ENCODE results near the gene TRMO.

Gene TRMO

GRCh38 chr9:97904725-97905124 lies 17.6 kb downstream of the TRMO start:
- DNase-seq (ENCODE audit: low read depth in 2 of 2) = no peak

- DNase-seq (ENCODE audit: low read depth in 2 of 2) = no peak
These were observed 19.1 kb downstream of the TRMO start for GRCh38 chr9:97903177-97903576.

GRCh38 chr9:97900738-97901565 lies 21.3 kb downstream of the TRMO start:
- no peak for DNase-seq (ENCODE audit: low read depth in 2 of 2)

- DNase-seq (ENCODE audit: low read depth in 2 of 2) = no peak
These were observed 22.1 kb downstream of the TRMO start for GRCh38 chr9:97900103-97900737.

GRCh38 chr9:97895695-97896332 lies 26.5 kb downstream of the TRMO start:
- no peak for DNase-seq (ENCODE audit: low read depth in 2 of 2)

- DNase-seq (ENCODE audit: low read depth in 2 of 2) = no peak
These were observed 27.1 kb downstream of the TRMO start for GRCh38 chr9:97895211-97895610.

GRCh38 chr9:97892421-97892820 lies 29.9 kb downstream of the TRMO start:
- no peak for DNase-seq (ENCODE audit: low read depth in 2 of 2)

GRCh38 chr9:97891736-97892135 lies 30.6 kb downstream of the TRMO start:
- no peak for DNase-seq (ENCODE audit: low read depth in 2 of 2)

- peak in 1 of 2 donors; percentile 26 for DNase-seq (ENCODE audit: low read depth in 2 of 2)
These were observed 32.1 kb downstream of the TRMO start for GRCh38 chr9:97889941-97890887.

GRCh38 chr9:97880336-97880735 lies 42.0 kb downstream of the TRMO start:
- DNase-seq (ENCODE audit: low read depth in 2 of 2) = no peak

- DNase-seq (ENCODE audit: low read depth in 2 of 2) = no peak
These were observed 46.2 kb downstream of the TRMO start for GRCh38 chr9:97876061-97876460.

GRCh38 chr9:97875111-97875510 lies 47.2 kb downstream of the TRMO start:
- DNase-seq (ENCODE audit: low read depth in 2 of 2) = no peak

GRCh38 chr9:97874624-97875023 lies 47.7 kb downstream of the TRMO start:
- no peak for DNase-seq (ENCODE audit: low read depth in 2 of 2)

- no peak for DNase-seq (ENCODE audit: low read depth in 2 of 2)
These were observed 48.4 kb downstream of the TRMO start for GRCh38 chr9:97873882-97874281.

GRCh38 chr9:97873425-97873824 lies 48.9 kb downstream of the TRMO start:
- DNase-seq (ENCODE audit: low read depth in 2 of 2) = no peak

- no peak for DNase-seq (ENCODE audit: low read depth in 2 of 2)
These were observed 53.4 kb downstream of the TRMO start for GRCh38 chr9:97868859-97869258.

GRCh38 chr9:97866848-97867247 lies 55.5 kb downstream of the TRMO start:
- no peak for DNase-seq (ENCODE audit: low read depth in 2 of 2)

- no peak for DNase-seq (ENCODE audit: low read depth in 2 of 2)
These were observed 56.0 kb downstream of the TRMO start for GRCh38 chr9:97866300-97866699.

- no peak for DNase-seq (ENCODE audit: low read depth in 2 of 2)
These were observed 57.9 kb downstream of the TRMO start for GRCh38 chr9:97864396-97864795.

- no peak for DNase-seq (ENCODE audit: low read depth in 2 of 2)
These were observed 59.0 kb downstream of the TRMO start for GRCh38 chr9:97863314-97863713.

GRCh38 chr9:97861148-97861475 lies 61.2 kb downstream of the TRMO start:
- no peak for DNase-seq (ENCODE audit: low read depth in 2 of 2)

Measured in activated CD8-positive, alpha-beta memory T cell treated with anti-CD3 and anti-CD28 coated beads for 4 hours (primary cell).